Measurements from ENCODE around the gene RELA.

DNA sequence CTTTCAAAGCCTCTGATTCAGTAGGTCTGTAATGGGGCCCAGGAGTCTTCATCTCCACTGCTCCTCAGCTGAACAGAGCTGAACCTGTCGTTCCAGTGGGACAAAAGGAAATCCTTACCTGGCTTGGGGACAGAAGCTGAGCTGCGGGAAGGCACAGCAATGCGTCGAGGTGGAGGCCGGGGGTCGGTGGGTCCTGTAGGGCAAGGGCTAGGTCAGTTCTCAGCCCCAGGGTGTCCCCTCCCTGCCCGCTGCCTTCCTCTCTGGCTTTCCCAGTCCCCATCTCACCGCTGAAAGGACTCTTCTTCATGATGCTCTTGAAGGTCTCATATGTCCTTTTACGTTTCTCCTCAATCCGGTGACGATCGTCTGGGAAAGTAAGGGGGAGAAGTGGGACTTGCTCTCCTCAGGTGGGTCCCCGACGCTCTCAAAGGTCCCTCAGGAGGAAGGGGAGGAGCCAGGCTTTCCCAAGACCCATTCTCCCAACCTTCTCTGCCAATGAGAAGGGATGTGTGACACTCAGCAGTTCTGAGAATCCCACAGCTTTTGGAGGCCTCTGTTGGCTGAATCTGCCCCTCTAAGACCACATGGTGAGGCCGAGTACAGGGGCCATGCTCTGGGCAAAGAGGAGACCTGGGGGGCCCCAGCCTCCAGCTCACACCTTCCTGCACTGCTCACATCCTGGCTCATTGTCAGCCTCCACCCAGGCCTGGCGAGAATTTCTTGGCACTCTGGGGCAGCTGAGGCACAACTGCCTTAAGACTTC is 7.0 kb downstream of the RELA start:
- TF ChIP-seq YY1 (IDR thresholded peaks at IDR 0.05; ENCODE audit: insufficient read depth, insufficient read length) = no peak
- TF ChIP-seq SUZ12 (IDR thresholded peaks at IDR 0.05; ENCODE audit: extremely low read depth, insufficient read depth, insufficient read length) = no peak
